Activated CD4-positive, CD25-positive, alpha-beta regulatory T cell treated with anti-CD3 and anti-CD28 coated beads, Interleukin-2, amount 50 U/mL, for 24 hours (primary cell): ENCODE results near the gene PRTFDC1.
"Not testable (repeated sequence)": the region's sequence is repeated elsewhere in the genome, so short reads cannot be mapped to it uniquely, and the experiment has no call there.

Source experiments
- ATAC-seq, 2 donors: fragments of 150-1000 bp; cut with Tn5 transposase; one replicate each; pipeline ENCODE4 v1.10.0; 2021; ENCODE audit warnings: mild to moderate bottlenecking in 1 of 2, moderate library complexity in 1 of 2

PRTFDC1 gene

DNA sequence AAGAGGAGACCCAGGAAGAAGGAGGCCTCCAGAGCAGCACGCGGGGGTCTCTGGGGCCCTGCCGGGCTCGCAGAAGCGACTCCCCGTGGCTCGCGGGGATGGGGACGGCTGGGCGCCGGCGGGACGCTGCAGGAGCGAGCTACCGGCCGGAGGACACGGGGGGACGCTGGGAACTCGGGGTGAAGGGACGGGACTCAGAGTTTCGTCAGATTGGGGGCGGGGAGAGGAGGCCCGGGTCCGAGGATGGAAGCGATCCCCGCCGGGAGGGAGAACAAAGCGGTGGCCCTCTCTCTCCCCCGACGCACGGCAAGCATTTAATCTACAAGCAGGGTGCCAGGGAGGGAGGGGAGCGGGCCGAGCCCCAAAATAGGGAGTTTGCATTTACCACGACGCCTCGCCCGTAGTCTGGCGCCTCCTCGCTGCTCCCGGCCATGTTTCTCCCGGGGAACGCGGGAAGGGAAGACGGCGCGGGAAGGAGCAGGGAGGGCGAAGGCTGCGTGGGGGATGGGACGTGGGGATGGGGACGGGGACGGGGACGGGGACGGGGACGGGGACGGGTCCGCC, at the start of gene PRTFDC1:
Gene PRTFDC1, minus strand, starts transcription at position 464 of the 564 bp plus-strand sequence. Its CDS starts 31 bp downstream, at position 433.
- peak; percentile 7 to 32 for ATAC-seq

DNA sequence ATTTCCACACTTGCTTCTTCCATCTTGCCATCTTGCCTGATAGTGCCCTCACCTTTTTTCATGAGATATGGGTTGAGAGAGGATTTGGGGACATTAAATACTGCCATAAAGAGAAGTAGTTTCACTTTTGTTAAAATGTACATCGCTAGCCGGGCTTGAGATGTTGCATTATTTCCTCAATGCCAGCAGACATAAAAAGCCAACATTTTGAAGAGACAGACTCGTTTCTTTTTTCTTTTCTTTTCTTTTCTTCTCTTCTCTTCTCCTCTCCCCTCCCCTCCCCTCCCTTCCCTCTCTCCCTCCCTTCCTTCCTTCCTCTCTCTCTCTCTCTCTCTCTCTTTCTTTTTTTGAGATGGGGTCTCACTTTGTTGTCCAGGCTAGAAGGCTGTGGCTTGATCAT, 45.6 kb upstream of the PRTFDC1 start:
- no peak for ATAC-seq

DNA sequence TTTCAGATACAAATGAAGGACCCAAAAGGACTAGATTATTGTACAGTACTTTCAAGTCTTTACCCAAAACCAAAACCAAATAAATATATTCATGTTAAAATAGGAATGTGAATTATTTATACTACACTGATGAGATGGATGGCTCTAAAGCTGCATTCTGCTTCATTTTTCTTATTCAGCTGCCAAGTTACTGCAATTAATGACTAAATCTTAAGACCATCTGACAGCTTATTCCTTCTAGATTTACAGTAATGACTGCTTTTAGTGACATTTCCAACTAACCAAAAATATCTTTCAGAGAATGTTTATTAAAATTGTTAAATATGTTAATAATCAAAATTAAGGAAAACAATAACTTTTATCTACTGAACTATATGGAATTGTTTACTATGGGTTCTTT, 42.7 kb upstream of the PRTFDC1 start:
- no peak for ATAC-seq

DNA sequence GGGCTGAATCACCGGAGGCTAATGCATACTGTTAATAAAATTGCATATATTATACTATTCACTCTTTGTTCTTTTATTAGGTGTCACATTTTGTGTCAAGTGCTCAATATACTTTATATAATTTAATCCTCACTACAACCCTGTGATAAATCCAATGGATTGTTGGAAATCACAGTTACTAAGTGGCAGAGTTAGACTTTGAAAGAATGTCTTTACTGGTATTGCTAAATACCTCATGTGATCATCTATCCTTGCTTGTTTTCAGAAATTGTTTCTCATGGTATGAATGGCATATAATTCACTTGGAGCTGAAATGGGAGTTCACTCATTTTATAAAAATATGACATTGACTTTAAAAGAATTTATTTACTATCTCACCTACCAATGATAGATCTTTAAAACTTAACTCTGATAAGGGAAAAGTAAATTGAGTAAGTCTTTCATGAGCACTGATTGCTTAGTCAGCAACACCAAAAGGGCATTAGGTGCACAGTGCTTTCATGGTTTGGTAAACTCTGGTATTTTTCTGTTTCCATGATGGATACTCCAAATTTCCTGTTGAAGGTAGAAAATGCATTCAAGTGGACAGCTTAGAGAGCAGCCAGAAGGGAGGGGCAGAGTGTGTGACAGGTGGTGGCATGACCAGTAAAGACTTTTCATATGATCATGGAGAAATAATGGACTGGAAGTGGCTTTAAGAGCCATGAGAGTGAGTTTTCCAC, 41.0 kb upstream of the PRTFDC1 start:
- no peak for ATAC-seq

GRCh38 chr10:24992512-24993133, 40.2 kb upstream of the PRTFDC1 start:
- no peak for ATAC-seq

- ATAC-seq = no peak
Measured at GRCh38 chr10:24991298-24991697, 38.9 kb upstream of the PRTFDC1 start.

DNA sequence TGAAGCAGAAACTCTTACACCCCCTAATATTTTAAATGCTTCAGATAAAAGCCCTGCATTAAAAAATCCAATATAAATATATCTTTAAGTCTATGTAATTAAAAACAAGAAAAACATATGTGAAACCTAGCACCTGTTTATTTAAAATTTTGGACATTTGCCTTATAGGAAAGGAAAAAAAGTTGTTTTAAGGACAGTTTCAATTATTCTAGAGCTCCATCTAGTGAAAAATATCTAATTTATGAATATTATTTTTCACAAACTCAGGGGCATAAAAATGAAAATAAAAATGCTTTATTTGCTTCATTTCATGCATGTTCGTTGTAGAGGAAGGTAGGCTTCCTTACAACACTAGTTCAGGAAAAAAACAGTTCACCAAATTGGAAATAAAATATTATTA, 37.5 kb upstream of the PRTFDC1 start:
- no peak for ATAC-seq

DNA sequence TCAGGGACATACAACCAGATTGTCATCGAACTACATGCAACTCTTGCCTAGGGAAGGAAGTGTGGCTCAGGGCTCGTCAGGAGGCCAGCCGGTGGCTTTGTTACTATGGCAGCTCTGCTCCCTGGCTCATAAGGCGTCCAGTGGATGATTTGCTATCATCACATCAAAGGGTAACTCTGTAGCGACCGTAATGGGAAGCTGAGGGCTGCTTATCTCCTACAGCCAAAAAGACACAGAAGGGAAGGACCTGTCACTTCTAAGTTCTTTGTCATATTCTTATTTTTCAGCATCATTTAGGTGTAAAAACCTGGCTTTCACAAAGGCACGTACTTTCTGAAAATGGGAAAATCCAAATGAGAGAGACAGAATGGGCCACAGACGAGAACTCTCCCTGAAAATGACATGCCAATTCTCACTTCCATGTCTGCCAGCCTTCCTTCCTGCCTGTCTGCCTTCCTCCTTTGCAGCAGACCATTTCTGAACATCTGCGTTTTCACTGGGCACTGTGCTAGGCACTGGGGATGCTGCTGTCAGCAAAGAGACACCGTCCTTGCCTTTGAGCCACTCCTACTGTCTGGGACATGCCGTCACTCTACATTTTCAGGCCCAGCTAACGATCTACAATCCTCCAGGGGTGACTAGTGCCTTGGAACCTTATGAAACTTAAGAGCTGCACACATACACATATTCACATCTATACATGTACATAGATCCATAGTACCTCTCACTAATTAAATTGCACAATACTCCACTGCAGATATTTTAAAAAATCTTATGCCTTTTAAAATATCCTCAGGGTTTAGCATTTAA, 36.6 kb upstream of the PRTFDC1 start:
- no peak for ATAC-seq

DNA sequence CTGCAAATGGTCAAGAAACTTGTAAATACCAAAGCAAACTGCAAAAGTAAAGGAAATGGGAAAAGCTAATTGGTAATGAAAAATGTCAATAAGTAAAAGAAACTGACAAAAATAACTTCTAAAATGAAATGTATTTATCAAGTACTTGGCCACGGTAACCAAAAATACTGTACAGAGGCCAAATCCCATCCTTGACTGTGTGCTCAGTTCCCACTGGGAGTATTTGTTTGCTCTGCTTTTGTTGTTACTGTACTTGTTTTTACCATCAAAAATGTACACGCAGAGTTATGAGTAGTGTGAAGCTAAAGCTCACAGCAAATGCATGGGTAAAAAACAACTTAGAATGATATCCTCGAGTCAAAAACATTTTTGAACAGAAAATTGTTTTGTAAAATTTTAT, 32.5 kb upstream of the PRTFDC1 start:
- no peak for ATAC-seq

- ATAC-seq = no peak
Measured at GRCh38 chr10:24983946-24984345, 31.5 kb upstream of the PRTFDC1 start.

GRCh38 chr10:24983130-24983529, 30.7 kb upstream of the PRTFDC1 start:
- ATAC-seq = no peak

DNA sequence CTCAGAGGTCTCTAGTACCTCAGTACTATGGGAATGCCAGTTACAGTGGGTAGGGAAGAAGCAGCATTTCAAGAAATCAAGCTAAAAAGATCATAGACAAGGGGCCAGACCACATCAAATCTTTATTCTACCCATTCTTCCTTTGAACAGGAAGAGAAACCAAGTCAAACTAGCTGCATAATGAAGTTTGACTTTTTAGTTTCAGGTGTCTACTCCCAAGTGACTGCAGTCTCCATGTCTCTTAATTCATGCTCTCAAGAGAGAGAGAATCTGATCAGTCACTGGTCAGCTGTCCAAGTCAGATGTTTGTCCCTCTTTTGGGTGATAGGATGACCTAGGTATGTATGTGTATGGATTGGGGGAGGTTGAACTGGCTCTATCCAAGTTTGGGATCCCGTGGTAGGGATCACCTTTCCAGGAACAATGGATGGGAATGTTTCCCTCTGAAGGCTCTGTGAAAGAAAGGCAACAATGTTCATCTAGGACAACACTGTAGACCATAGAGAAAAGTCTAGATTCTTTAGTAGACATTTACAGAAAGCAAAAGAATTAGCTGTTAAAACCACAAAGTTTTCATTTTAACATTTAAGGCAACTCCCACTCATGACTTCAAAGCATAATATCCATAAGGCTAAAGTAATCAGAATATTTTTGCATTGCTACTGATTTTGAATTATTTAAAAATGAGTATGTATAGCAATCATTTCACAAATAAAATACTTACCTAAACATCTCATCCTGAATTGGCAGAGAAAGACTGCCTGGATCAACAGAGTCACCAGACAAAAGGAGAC, 30.1 kb upstream of the PRTFDC1 start:
- ATAC-seq = no peak

DNA sequence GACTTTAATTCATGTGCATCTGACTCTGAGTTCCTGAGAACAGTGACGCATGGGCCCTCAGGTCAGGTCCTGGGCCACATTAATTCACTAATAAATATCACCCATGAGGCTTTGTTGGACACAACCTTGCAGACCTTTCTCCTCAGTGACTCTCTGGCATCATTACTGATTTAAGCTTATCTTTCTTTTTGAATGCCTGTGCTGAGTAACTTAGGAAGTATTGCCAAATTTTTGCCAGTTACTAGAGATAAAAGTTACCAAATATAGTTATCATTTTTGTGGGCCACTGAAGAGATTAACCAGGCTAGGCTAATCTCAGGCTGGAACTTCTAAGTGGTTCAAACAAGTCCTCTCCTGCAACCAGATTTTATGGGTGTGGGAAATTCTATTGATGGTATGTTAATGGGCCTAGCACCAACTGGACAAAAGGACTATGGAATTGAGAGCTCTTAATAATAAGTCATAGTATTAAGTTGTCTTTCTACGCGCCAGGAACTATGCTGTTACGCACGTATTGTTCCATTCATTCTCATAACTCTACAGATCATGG, 28.8 kb upstream of the PRTFDC1 start:
- no peak for ATAC-seq

GRCh38 chr10:24979685-24980084, 27.3 kb upstream of the PRTFDC1 start:
- ATAC-seq = no peak

DNA sequence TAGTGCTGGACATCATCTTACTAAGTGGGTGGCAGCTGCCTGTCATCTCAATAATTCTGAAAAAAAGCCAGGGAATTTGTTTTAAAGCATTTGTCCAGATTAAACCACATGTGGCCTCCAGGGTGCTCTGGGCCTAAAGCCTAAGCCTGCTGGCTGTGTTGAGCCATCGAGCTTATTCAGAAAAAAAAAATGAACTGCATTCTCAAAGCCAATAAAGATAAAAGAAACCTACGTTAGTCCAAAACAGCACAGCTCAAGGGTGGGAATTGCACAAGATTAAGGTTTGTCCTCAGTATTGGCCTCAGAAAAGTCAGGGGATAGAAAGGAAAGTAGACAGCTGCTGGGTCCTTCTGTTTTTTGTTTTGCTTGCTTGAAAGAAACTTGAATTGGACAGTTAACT, 22.6 kb upstream of the PRTFDC1 start:
- ATAC-seq = no peak

GRCh38 chr10:24973163-24973562, 20.8 kb upstream of the PRTFDC1 start:
- no peak for ATAC-seq

- ATAC-seq = no peak
Measured at GRCh38 chr10:24971374-24971773, 19.0 kb upstream of the PRTFDC1 start.

- no peak for ATAC-seq
Measured at GRCh38 chr10:24969841-24970281, 17.5 kb upstream of the PRTFDC1 start.

DNA sequence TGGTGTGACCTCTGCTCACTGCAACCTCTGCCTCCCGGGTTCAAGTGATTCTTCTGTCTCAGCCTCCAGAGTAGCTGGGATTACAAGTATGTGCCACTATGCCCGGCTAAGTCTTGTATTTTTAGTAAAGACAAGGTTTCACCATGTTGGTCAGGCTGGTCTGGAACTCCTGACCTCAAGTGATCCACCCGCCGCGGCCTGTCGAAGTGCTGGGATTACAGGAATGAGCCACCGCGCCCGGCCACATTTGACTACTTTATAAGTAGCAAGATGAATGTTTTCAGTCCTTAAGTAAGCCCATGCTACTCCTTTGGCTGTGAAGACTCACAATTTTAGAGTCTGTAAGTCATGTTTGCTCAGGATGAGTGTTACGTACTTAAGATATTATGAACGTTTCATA, 16.5 kb upstream of the PRTFDC1 start:
- not testable (repeated sequence) for ATAC-seq

DNA sequence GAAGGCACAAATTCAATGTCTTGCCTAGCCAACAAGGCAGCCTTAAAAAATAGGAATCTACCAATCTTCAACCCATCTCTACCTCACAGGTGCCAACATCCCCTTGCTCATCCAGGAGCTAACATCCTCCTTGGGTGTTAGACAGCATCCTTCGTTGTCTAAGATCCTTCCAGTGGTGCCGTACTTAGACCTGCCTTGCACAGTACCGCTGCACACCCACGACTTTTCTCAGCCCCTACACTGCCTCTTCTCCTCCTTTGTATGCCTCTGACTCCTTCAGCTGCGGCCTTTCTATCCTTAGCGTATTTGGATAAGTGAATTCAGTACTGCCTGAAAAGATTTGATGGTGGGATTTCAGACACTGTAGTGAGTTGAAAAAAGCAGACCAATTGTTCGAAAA, 15.9 kb upstream of the PRTFDC1 start:
- ATAC-seq = no peak

DNA sequence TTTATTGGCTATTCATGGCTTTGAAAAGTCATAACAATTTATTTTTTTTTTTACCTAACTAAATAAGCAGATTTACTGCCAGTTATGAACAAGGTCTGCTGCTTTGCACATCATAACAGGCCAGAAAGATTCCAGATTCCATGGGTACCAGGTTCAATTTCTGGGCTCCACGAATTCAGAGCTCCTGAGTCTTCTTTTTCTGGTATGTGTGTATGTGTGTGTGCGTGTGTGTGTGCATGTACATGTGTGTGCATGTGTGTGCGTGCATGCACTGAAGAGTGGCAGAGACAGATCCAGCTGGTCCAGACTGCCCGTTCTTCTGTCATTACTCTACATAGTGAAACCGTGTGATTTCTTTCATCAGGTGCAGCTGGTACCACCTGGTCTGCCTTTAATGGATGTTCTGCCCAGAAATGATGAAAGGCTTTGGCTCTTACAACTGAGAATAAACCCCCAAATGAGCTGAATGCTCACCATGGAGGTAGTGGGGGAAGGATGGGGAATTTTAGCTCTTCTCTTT, 14.6 kb upstream of the PRTFDC1 start:
- no peak for ATAC-seq

- ATAC-seq = no peak
Measured at GRCh38 chr10:24965051-24965450, 12.6 kb upstream of the PRTFDC1 start.
